Astrocyte of the cerebellum (primary cell): ENCODE data around the gene DACH1.
"Not testable (repeated sequence)": the region's sequence is repeated elsewhere in the genome, so short reads cannot be mapped to it uniquely, and the experiment has no call there.

Experiments
- DNase-seq: peaks from one replicate; pipeline ENCODE4 v3.0.0-alpha.2; 2011; ENCODE audit warnings: low read depth
- H3K4me3 ChIP-seq: 2 replicates; pipeline ENCODE4 v1.5.1; 2011; ENCODE audit warnings: mild to moderate bottlenecking, low read depth, low read length, moderate library complexity
- CTCF ChIP-seq: IDR thresholded peaks from 2 replicates; pipeline ENCODE4 v1.5.1; 2012; ENCODE audit warnings: low read length, low read depth, moderate library complexity, mild to moderate bottlenecking; ENCODE audit errors: missing control alignments
- in situ Hi-C: cut with HindIII; loops from 2 replicates; pipeline ENCODE4 v1.10.0; 2017; ENCODE audit warnings: low sequenced_read_pairs

The DACH1 gene

GRCh38 chr13:71867131-71867814 lies at the start of gene DACH1:
TSS of gene DACH1 (minus strand) at chr13:71867204.
- in situ Hi-C loops, result no loop called here
- DNase-seq, result peak; percentile 80

GRCh38 chr13:71913717-71914116 lies 46.7 kb upstream of the DACH1 start:
- no peak for TF ChIP-seq CTCF
- in situ Hi-C loops, result no loop called here
- H3K4me3 ChIP-seq, result no peak overlapping the region
- no peak for DNase-seq

More at GRCh38 chr13:71867131-71867814, at the start of gene DACH1:
- peak within 1 kb of the TSS; percentile 64 for H3K4me3 ChIP-seq
- TF ChIP-seq CTCF, result no peak

- in situ Hi-C loops, result no loop called here
- peak; percentile 62 for DNase-seq
- TF ChIP-seq CTCF, result no peak
- no peak overlapping the region for H3K4me3 ChIP-seq
Measured at GRCh38 chr13:71912524-71912923, 45.5 kb upstream of the DACH1 start.

- H3K4me3 ChIP-seq, result no peak overlapping the region
- no peak for DNase-seq
- TF ChIP-seq CTCF, result no peak
- in situ Hi-C loops, result no loop called here
Measured at GRCh38 chr13:71906448-71906847, 39.4 kb upstream of the DACH1 start.

- DNase-seq, result no peak
- in situ Hi-C loops, result no loop called here
- no peak for TF ChIP-seq CTCF
- no peak overlapping the region for H3K4me3 ChIP-seq
Measured at GRCh38 chr13:71902676-71903075, 35.7 kb upstream of the DACH1 start.

- in situ Hi-C loops, DNase-seq, H3K4me3 ChIP-seq: not testable (repeated sequence)
Measured at GRCh38 chr13:71893506-71893905, 26.5 kb upstream of the DACH1 start.

- TF ChIP-seq CTCF, result no peak
- DNase-seq, result no peak
- H3K4me3 ChIP-seq, result no peak overlapping the region
- in situ Hi-C loops, result no loop called here
Measured at GRCh38 chr13:71886880-71887279, 19.9 kb upstream of the DACH1 start.
